GM19035 (cell line): Measurements from ENCODE around the gene RNU7-1.
"Not testable (repeated sequence)": the region's sequence is repeated elsewhere in the genome, so short reads cannot be mapped to it uniquely, and the experiment has no call there.

Source experiments
- ATAC-seq: cut with Tn5 transposase; IDR thresholded peaks from one replicate; pipeline ENCODE4 v1.9.1; 2021; ENCODE audit not compliant: unreplicated experiment

RNU7-1 gene

GRCh38 chr12:6943722-6944380 is at the start of gene RNU7-1, which contains the start of gene C12orf57:
Gene RNU7-1, plus strand, starts transcription at chr12:6943816.
Gene C12orf57, plus strand, starts transcription at chr12:6944022. Its CDS starts 100 bp downstream, at chr12:6944122.
- ATAC-seq, result peak; percentile 45

- no peak for ATAC-seq
Measured at GRCh38 chr12:6894321-6894720, 49.3 kb upstream of the RNU7-1 start.

- no peak for ATAC-seq
Measured at GRCh38 chr12:6896846-6897435, 46.7 kb upstream of the RNU7-1 start.

- no peak for ATAC-seq
Measured at GRCh38 chr12:6899427-6899826, 44.2 kb upstream of the RNU7-1 start.

GRCh38 chr12:6899837-6900519 is 43.6 kb upstream of the RNU7-1 start:
- no peak for ATAC-seq

- ATAC-seq, result no peak
Measured at GRCh38 chr12:6902448-6902847, 41.2 kb upstream of the RNU7-1 start.

GRCh38 chr12:6903722-6904121 is 39.9 kb upstream of the RNU7-1 start:
- ATAC-seq, result no peak

- peak; percentile 96 for ATAC-seq
Measured at GRCh38 chr12:6904280-6905276, 39.0 kb upstream of the RNU7-1 start, which contains the start of gene LRRC23. Gene LRRC23, plus strand, starts transcription at chr12:6904822. Its CDS starts 812 bp downstream, at chr12:6905634.

GRCh38 chr12:6905414-6906040 is 38.1 kb upstream of the RNU7-1 start:
- ATAC-seq, result no peak

GRCh38 chr12:6908141-6908540 is 35.5 kb upstream of the RNU7-1 start:
- ATAC-seq, result not testable (repeated sequence)

- no peak for ATAC-seq
Measured at GRCh38 chr12:6909421-6910145, 34.0 kb upstream of the RNU7-1 start.

- no peak for ATAC-seq
Measured at GRCh38 chr12:6912164-6912935, 31.3 kb upstream of the RNU7-1 start.

- ATAC-seq, result peak; percentile 73
Measured at GRCh38 chr12:6914246-6914946, 29.2 kb upstream of the RNU7-1 start, which contains the start of gene ENO2. Gene ENO2, plus strand, starts transcription at chr12:6914580. Its CDS starts 1,253 bp downstream, at chr12:6915833.

GRCh38 chr12:6914947-6915788 is 28.4 kb upstream of the RNU7-1 start:
- ATAC-seq, result no peak

- ATAC-seq, result no peak
Measured at GRCh38 chr12:6915789-6916285, 27.8 kb upstream of the RNU7-1 start.

- ATAC-seq, result no peak
Measured at GRCh38 chr12:6916426-6917200, 27.0 kb upstream of the RNU7-1 start.
